NCI-H1092 treated with DMSO at 0.1 percent for 48 hours (cell line): ENCODE data around the gene AP1S1.
"Not testable (repeated sequence)": the region's sequence is repeated elsewhere in the genome, so short reads cannot be mapped to it uniquely, and the experiment has no call there.

Experiments used
- DNase-seq: peaks from one replicate; lab custom pipeline; 2025; lab: John Stamatoyannopoulos, UW

AP1S1 gene

GRCh38 chr7:101153969-101154692, at the start of gene AP1S1:
TSS of gene AP1S1 (plus strand) at chr7:101154476. CDS start at chr7:101154515, 39 bp downstream.
- DNase-seq = peak; percentile 96

- DNase-seq = no peak
Observed at GRCh38 chr7:101104799-101105198, 49.5 kb upstream of the AP1S1 start.

DNA sequence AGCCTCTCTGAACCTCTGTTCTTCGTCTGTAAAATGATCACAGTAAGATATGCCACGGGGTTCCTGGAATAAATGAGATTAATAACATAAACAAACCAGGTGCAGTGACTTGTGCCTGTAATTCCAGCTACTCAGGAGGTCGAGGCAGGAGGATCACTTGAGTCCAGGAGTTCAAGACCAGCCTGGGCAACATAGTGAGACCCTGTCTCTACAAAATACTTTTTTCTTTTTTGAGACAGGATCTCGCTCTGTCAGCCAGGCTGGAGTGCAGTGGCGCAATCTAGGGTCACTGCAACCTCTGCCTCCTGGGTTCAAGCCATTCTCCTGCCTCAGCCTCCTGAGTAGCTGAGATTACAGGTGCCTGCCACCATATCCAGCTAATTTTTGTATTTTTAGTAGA, 49.0 kb upstream of the AP1S1 start:
- DNase-seq = not testable (repeated sequence)

DNA sequence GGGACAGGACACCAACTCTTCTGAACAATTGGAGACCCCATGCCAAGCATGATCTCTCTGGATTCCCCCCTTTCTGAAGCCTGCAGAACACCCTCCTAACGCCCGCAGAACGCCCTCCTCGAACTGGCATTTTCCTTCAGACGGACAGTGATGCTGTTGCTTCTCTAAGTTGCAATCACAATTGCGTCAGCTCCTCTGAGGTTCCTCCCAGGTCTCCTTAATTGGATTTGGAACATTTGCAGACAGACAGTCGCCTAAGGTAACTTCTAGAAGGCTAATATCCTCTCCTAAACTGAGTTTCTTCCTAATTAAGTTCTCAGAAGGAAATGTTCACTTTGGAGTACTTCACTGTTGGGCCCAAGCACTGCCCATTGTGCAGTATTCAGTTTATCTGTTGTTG, 47.9 kb upstream of the AP1S1 start:
- no peak for DNase-seq

- DNase-seq = no peak
Observed at GRCh38 chr7:101108330-101108857, 45.9 kb upstream of the AP1S1 start.

DNA sequence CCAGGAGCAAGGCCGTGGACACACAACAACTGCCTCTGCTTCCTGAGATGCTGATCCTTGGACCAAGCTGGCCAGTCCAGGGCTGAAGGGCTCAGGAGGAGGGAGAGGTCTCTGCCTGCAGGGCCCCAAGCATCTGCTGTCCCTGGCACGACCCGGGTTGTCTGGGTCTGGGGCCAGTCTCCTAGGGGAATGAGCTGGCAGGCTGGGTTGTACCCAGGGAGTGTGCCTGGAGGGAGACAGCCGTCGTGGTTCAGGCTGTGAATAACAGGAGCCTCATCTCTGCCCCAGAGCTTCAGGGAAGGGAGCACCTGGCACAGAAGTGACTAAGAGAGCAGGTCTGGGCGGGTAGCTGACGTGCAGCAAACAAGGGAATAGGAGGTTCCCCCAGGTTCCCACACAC, 45.3 kb upstream of the AP1S1 start:
- no peak for DNase-seq

DNA sequence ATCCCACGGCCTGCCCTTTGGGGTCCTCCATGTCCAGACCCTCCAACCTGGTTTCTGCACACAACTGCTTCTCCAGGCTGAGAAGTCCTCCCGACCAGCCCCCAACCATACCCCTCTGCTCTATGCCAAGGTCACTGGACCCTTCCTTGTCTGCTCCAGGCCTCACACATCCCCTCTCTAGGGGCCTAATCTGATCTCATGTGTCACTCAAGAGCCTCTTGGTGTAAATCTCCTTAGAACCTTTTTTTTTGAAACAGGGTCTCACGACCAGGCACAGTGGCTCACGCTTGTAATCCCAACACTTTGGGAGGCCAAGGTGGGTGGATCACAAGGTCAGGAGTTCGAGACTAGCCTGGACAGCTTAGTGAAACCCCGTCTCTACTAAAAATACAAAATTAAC, 44.9 kb upstream of the AP1S1 start:
- DNase-seq = no peak

GRCh38 chr7:101111261-101111660, 43.0 kb upstream of the AP1S1 start:
- DNase-seq = no peak

GRCh38 chr7:101112233-101112632, 42.0 kb upstream of the AP1S1 start:
- DNase-seq = no peak

DNA sequence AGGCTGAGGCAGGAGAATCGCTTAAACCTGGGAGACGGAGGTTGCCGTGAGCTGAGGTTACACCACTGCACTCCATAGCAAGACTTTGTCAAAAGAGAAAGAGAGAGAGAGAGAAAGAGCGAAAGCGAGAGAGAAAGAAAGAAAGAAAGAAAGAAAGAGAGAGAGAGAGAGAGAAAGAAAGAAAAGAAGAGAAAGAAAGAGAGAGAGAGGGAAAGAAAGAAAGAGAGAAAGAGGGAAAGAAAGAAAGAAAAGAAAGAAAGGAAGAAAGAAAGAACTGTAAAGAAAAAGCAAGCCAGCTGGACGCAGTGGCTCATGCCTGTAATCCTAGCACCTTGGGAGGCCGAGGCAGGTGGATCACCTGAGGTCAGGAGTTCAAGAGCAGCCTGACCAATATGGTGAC, 41.1 kb upstream of the AP1S1 start:
- not testable (repeated sequence) for DNase-seq

DNA sequence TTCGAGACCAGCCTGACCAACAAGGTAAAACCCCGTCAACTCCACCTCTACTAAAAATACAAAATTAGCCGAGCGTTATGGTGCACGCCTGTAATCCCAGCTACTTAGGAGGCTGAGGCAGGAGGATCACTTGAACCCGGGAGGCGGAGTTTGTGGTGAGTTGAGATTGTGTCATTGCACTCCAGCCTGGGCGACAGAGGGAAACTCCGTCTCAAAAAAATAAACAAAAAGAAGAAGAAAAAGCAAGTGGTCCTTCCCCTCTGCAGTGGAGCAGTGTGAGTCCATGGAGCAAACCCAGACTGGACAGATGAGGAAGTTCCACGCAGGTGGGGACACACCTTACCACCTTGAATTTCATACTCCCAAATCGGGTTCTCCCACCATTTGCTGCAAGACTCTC, 40.4 kb upstream of the AP1S1 start:
- no peak for DNase-seq

DNA sequence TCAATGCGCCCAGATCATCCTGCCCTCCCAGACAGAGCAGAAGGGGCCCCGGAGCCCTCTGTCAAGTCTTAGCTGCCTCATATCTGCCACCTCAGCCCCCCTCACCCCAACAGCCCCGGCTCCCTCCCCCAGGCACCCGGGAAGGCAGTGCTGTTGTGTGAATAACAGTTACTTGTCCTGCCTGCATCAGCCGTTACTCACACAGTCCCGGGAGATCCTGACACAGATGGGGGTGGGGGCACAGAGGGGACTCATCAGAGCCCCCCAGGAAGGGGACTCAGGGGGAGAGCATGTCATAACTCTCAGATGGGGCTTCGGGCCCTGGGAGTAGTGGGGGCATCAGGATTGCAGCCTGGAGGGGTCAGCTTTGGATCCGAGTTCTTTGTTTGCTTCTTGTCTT, 39.8 kb upstream of the AP1S1 start:
- no peak for DNase-seq

DNA sequence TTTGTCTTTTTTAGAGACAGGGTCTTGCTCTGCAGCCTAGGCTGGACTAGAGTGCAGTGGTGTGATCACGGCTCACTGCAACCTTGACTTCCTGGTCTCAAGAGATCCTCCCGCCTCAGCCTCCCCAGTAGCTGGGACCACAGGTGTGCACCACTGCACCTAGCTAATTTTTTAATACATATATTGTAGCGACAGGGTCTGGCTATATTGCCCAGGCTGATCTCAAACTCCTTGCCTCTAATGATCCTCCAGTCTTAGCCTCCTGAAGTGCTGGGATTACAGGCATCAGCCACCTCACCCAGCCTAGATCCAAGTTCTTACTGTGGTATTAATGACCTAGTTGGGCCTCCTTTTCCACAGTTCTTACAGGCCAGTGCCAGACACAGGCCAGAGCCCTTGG, 39.1 kb upstream of the AP1S1 start:
- no peak for DNase-seq

DNA sequence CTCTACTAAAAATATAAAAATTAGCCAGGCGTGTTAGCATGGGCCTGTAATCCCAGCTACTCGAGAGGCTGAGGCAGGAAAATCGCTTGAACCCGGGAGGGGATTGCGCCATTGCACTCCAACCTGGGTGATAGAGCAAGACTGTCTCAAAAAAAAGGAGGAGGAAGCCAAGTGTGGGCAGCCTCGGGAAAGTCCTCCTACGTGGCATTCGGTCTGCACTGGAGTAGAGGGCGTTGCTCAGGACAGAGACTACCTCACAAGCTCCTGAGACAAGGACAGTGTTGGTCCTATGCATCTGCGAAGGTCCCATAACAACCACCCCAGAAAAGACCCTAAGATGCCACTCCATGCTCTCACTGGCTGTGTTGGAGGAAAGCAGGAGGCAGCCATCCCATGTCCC, 37.4 kb upstream of the AP1S1 start:
- no peak for DNase-seq

DNA sequence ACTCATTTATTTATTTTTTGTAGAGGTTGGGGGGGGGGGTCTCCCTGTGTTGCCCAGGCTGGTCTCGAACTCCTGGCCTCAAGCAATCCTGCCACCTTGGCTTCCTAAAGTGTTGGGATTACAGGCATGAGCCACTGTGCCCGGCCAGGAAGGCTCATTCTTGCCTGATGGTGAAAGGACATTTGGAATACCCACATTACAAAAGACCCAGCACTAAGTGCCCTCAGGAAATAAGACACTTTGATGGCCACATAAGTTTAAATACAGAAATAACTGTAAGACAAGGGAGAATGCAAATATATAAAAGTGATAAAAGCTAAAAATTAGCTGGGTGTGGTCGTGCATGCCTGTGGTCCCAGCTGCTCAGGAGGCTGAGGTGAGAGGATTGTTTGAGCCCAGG, 35.4 kb upstream of the AP1S1 start:
- DNase-seq = no peak

- DNase-seq = no peak
Observed at GRCh38 chr7:101119876-101120275, 34.4 kb upstream of the AP1S1 start.

DNA sequence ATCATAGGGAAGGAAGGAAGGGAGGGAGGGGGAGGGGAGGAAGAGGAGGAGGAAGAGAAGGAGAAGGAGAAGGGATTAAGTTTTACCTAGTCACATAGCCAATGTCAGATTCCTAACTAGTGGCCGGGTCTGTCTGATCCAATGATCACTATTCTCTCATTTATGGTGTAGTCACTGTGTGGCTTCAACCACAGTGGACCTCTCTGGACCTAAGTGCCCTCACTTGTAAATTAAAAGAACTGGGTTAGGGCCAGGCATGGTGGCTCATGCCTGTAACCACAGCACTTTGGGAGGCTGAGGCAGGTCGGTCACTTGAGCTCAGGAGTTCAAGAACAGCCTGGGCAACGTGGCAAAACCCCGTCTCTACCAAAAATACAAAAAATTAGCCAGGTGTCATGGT, 34.0 kb upstream of the AP1S1 start:
- no peak for DNase-seq

GRCh38 chr7:101121631-101121990, 32.7 kb upstream of the AP1S1 start:
- not testable (repeated sequence) for DNase-seq

DNA sequence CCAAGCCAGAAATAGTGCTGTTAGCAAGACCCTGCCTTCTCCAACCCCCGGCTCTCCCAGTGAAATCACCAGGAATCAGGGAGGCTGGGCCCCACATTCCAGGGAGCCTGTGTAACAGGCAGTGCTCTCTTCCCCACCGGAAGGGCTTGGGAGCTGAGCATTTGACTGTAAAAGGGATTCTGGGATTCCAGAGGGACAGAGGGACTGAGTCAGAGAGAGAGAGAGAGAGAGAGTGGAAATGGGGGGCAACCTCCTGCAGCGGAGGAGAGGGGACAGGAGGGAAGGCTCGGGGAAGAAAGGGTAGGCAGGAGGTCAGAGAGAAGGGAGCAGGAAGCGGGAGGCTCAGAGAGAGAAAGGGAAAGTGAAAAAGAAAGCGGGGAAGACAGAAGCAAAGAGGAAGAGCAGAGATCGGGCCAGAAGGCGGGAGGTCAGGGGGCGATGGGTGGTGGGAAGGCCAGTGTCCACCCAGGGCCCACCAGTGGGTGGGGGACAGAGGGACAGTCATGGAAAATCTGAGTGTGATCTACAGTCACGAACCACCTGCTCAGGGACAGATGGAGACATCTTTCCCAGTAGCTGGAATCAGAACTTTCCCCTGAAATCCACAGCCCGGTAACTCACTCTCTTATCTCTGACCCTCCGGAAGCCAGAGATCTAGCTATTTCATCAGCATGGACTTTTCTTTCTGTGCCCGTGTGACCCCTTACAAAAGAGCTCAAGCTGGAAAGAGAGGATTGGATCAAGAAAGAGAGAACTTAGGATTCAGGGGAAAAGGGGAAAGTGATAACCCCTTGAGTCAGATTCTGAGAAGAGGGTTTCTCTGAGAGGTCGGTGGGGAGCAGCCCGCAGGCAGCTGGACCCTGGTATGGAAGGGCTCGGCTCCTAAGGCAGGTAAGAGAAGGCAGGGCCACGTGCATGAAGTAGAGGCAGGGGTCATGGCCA, 32.0 kb upstream of the AP1S1 start:
- DNase-seq = no peak

DNA sequence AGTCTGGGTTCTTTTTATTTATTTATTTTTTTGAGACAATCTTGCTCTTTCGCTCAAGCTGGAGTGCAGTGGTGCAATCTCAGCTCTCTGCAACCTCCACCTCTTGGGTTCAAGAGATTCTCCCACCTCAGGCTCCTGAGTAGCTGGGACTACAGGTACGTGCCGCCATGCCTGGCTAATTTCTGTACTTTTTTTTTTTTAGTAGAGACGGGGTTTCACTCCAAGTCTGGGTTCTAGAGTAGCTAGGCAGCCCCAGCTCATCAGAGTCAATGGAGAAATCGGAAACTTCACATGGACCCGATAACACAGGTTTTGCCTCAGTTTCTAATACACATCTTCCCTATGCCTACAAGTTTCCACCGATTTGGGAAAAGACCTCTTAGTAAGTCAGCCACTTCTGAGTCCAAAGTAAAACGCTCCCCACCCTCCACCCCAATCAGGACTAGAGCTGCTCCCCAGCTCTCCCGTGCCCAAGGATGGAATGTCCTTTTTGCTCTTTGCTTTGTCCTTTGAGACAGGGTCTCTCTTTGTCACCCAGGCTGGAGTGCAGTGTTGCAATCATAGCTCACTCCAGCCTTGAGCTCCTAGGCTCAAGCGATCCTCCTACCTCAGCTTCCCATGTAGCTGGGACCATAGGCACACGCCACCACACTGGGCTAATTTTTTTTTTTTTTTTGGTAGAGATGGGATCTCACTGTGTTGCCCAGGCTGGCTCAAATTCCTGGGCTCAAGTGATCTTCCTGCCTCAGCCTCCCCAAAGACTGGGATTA, 31.2 kb upstream of the AP1S1 start:
- DNase-seq = no peak

DNA sequence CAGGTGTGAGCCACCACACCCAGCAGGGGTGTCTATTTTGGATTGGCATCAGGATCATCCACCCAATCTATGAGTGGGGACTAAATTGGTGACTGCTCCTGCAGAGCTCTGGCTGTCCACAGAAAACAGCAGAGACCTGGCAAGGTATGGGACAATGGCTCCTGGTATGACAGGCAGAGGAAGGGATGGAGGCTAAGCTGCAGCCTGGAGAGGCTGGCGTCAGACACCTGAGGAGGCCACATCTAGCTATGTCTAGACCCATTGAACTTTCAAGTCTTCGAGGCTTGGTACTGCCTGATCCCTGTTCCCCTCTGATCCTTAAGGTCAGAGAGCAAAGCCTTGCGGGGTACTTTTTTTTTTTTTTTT, 30.6 kb upstream of the AP1S1 start:
- no peak for DNase-seq

- DNase-seq = no peak
Observed at GRCh38 chr7:101124376-101125056, 29.8 kb upstream of the AP1S1 start.
